ENCODE data around the gene RBM27. TPM values are rescaled to one million over a fixed set of nuclear protein-coding genes. Genes with fewer than 3 reads are reported as not detected.

Gene RBM27, protein sequence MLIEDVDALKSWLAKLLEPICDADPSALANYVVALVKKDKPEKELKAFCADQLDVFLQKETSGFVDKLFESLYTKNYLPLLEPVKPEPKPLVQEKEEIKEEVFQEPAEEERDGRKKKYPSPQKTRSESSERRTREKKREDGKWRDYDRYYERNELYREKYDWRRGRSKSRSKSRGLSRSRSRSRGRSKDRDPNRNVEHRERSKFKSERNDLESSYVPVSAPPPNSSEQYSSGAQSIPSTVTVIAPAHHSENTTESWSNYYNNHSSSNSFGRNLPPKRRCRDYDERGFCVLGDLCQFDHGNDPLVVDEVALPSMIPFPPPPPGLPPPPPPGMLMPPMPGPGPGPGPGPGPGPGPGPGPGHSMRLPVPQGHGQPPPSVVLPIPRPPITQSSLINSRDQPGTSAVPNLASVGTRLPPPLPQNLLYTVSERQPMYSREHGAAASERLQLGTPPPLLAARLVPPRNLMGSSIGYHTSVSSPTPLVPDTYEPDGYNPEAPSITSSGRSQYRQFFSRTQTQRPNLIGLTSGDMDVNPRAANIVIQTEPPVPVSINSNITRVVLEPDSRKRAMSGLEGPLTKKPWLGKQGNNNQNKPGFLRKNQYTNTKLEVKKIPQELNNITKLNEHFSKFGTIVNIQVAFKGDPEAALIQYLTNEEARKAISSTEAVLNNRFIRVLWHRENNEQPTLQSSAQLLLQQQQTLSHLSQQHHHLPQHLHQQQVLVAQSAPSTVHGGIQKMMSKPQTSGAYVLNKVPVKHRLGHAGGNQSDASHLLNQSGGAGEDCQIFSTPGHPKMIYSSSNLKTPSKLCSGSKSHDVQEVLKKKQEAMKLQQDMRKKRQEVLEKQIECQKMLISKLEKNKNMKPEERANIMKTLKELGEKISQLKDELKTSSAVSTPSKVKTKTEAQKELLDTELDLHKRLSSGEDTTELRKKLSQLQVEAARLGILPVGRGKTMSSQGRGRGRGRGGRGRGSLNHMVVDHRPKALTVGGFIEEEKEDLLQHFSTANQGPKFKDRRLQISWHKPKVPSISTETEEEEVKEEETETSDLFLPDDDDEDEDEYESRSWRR
- total RNA-seq, result 20.1 and 28.0 TPM in 2 replicates

DNA sequence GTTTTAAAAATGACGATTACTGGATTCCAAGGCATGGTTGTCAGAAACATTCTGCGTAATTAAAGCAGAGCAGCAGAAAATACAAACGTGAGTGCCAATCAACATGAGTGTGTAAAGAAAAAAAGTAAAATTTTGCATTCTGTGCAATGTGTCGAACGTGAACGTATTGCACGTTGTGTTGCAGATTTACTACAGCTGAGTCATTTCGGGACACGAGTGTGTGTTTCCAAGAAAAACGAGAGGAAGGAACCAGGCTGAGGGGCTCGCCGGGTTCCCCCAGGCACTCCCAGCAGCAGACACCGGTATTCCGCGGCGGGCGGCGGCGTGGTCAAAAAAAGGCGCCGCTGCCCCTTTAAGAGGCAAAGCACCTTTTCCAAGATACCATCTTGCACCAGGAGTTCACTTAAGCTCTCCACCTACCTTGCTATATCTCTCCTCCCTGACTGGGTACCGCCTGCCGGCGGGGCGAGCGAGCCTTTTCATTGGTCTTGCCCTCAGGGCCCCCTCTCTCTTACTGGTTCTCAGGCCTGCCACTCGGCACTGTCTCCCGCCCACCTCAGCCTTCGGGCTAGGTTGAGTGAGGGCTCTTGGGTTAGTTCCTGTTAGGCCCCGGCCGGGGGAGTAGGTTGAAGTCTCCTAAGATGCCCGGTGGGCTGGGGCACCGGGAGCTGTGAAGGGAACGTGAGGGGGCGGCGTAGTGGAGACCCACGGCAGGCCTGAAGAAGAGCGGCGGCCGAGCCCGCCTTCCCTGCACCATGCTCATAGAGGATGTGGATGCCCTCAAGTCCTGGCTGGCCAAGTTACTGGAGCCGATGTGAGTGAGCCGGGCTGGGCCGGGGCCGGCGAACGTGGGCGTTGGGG lies at the start of gene RBM27:
Gene RBM27, plus strand, starts transcription at position 595 of the 861 bp plus-strand sequence. Its CDS starts 161 bp downstream, at position 756.

Other genes starting within 250 kb of the RBM27 start
- gene PLAC8L1, start 98.0 kb upstream of the RBM27 start, total RNA-seq, result not detected in 2 replicates
- gene LARS1, start 21.0 kb upstream of the RBM27 start, total RNA-seq, result 138 and 176 TPM in 2 replicates
- under 0.01 TPM in 1 of 2 replicates, not detected in the other for gene POU4F3, start 135.2 kb downstream of the RBM27 start, total RNA-seq
- gene TCERG1, start 243.7 kb downstream of the RBM27 start, total RNA-seq, result 39.3 and 46.2 TPM in 2 replicates

Measured in epithelial cell of umbilical artery (primary cell).